Measurements from ENCODE around the gene WDR62. TPM values are rescaled to one million over a fixed set of nuclear protein-coding genes. Genes with fewer than 3 reads are reported as not detected.

Gene WDR62
- total RNA-seq, 2 experiments from 2014 or later: 44.5 to 60.2 TPM

GRCh38 chr19:36060430-36060829 lies 5.7 kb downstream of the WDR62 start:
- Histone ChIP-seq H4K20me1 (ENCODE audit: insufficient read depth, low read length) (peaks cover 11% of the 10 kb centered on the region), H3K79me2 (ENCODE audit: insufficient read depth, low read depth, low read length) (peaks cover 37% of the 10 kb centered on the region), H3K36me3 (ENCODE audit: insufficient read depth, low read length) (peaks cover 86% of the 10 kb centered on the region), H3K4me2 (ENCODE audit: low read length) (no peak overlapping the region), H3K4me3 (ENCODE audit: low read depth, low read length, poor library complexity, severe bottlenecking) (no peak overlapping the region), H3K27ac (ENCODE audit: low read depth, low read length, poor library complexity, severe bottlenecking) (no peak overlapping the region), H3K9me2 (ENCODE audit: insufficient read depth, low read length) (no peaks in the 10 kb centered on the region), H3K9me3 (ENCODE audit: low read length) (no peaks in the 10 kb centered on the region), H2AFZ (ENCODE audit: low read length) (no peak overlapping the region), H3K4me1 (ENCODE audit: insufficient read depth, low read length, poor library complexity, severe bottlenecking) (peaks cover 27% of the 10 kb centered on the region)
- intact Hi-C loops (cut with micrococcal nuclease; ENCODE audit: unreplicated experiment): no loop called here
- DNase-seq (ENCODE audit: low spot score): peak; percentile 36
- CTCF ChIA-PET (ENCODE audit: unreplicated experiment): no interaction called here
- TF ChIP-seq, protein P1, sequence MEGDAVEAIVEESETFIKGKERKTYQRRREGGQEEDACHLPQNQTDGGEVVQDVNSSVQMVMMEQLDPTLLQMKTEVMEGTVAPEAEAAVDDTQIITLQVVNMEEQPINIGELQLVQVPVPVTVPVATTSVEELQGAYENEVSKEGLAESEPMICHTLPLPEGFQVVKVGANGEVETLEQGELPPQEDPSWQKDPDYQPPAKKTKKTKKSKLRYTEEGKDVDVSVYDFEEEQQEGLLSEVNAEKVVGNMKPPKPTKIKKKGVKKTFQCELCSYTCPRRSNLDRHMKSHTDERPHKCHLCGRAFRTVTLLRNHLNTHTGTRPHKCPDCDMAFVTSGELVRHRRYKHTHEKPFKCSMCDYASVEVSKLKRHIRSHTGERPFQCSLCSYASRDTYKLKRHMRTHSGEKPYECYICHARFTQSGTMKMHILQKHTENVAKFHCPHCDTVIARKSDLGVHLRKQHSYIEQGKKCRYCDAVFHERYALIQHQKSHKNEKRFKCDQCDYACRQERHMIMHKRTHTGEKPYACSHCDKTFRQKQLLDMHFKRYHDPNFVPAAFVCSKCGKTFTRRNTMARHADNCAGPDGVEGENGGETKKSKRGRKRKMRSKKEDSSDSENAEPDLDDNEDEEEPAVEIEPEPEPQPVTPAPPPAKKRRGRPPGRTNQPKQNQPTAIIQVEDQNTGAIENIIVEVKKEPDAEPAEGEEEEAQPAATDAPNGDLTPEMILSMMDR (conservative IDR thresholded peaks at IDR 0.05; ENCODE audit: low read length): peak; percentile 67
- TF ChIP-seq EZH2phosphoT487 (IDR thresholded peaks at IDR 0.05; ENCODE audit: borderline replicate concordance, low read depth, low read length): no peak
- POLR2A ChIA-PET: interaction anchor here (0.6 kb wide), 1 partner anchor 70 kb away, joined by 6 read pairs; no protein-coding TSS in a partner anchor
- no TSS peak for BruUV-seq (replicated peaks)

- Histone ChIP-seq H3K4me1 (ENCODE audit: insufficient read depth, low read length, poor library complexity, severe bottlenecking) (peaks cover 20% of the 10 kb centered on the region), H3K4me2 (ENCODE audit: low read length) (no peak overlapping the region), H3K9me2 (ENCODE audit: insufficient read depth, low read length) (no peaks in the 10 kb centered on the region), H4K20me1 (ENCODE audit: insufficient read depth, low read length) (peaks cover 5% of the 10 kb centered on the region; the same call in 1 of the 2 replicates), H3K79me2 (ENCODE audit: insufficient read depth, low read depth, low read length) (peaks cover 27% of the 10 kb centered on the region), H3K36me3 (ENCODE audit: insufficient read depth, low read length) (peaks cover 93% of the 10 kb centered on the region), H3K9me3 (ENCODE audit: low read length) (no peaks in the 10 kb centered on the region), H2AFZ (ENCODE audit: low read length) (no peak overlapping the region), H3K4me3 (ENCODE audit: low read depth, low read length, poor library complexity, severe bottlenecking) (no peak overlapping the region), H3K27ac (ENCODE audit: low read depth, low read length, poor library complexity, severe bottlenecking) (no peak overlapping the region)
- BruUV-seq (replicated peaks): no TSS peak
- no peak for TF ChIP-seq EZH2phosphoT487 (IDR thresholded peaks at IDR 0.05; ENCODE audit: borderline replicate concordance, low read depth, low read length)
- TF ChIP-seq, protein P1 (conservative IDR thresholded peaks at IDR 0.05; ENCODE audit: low read length): no peak
- no peak for DNase-seq (ENCODE audit: low spot score)
- intact Hi-C loops (cut with micrococcal nuclease; ENCODE audit: unreplicated experiment): no loop called here
- CTCF ChIA-PET (ENCODE audit: unreplicated experiment): no interaction called here
- POLR2A ChIA-PET: interaction anchor here (0.7 kb wide), 1 partner anchor 1867 kb away, joined by 3 read pairs; no protein-coding TSS in a partner anchor
These were observed 6.7 kb downstream of the WDR62 start for GRCh38 chr19:36061367-36061766.

DNA sequence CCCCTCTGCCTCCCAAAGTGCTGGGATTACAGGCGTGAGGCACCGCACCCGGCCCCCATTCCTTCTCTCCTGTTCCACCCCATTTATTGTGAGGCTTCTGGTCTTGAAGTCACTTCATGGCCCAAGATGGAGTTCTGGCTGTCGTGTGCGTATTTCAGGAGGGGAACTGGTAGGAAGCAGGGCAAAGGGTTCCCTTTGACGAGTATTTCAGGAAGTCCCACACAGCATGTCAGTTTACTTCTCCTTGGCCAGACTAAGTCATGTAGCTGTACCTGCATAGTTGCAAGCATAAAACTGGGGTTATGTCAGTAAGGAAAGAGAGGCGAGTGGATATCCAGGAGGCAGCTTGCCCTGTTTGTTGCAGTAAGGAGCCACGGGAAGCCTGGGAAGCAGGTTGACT lies 10.1 kb downstream of the WDR62 start:
- Histone ChIP-seq H2AFZ (ENCODE audit: low read length) (no peak overlapping the region), H3K79me2 (ENCODE audit: insufficient read depth, low read depth, low read length) (no peaks in the 10 kb centered on the region), H3K4me3 (ENCODE audit: low read depth, low read length, poor library complexity, severe bottlenecking) (no peak overlapping the region), H4K20me1 (ENCODE audit: insufficient read depth, low read length) (no peaks in the 10 kb centered on the region; the same call in 1 of the 2 replicates), H3K36me3 (ENCODE audit: insufficient read depth, low read length) (peaks cover 88% of the 10 kb centered on the region), H3K9me2 (ENCODE audit: insufficient read depth, low read length) (no peaks in the 10 kb centered on the region), H3K9me3 (ENCODE audit: low read length) (no peaks in the 10 kb centered on the region), H3K27ac (ENCODE audit: low read depth, low read length, poor library complexity, severe bottlenecking) (no peak overlapping the region), H3K4me2 (ENCODE audit: low read length) (no peak overlapping the region), H3K4me1 (ENCODE audit: insufficient read depth, low read length, poor library complexity, severe bottlenecking) (no peaks in the 10 kb centered on the region)
- TF ChIP-seq, protein P1 (conservative IDR thresholded peaks at IDR 0.05; ENCODE audit: low read length): no peak
- TF ChIP-seq EZH2phosphoT487 (IDR thresholded peaks at IDR 0.05; ENCODE audit: borderline replicate concordance, low read depth, low read length): no peak
- intact Hi-C loops (cut with micrococcal nuclease; ENCODE audit: unreplicated experiment): no loop called here
- no TSS peak for BruUV-seq (replicated peaks)
- DNase-seq (ENCODE audit: low spot score): no peak
- CTCF ChIA-PET (ENCODE audit: unreplicated experiment): no interaction called here
- POLR2A ChIA-PET: no interaction called here

All from OCI-LY7 (cell line).